GM19438 (cell line): Measurements from ENCODE around the gene TNS1.
"Not testable (repeated sequence)": the region's sequence is repeated elsewhere in the genome, so short reads cannot be mapped to it uniquely, and the experiment has no call there.

ENCODE experiments used
- ATAC-seq: cut with Tn5 transposase; IDR thresholded peaks from one replicate; pipeline ENCODE4 v1.9.1; 2021; ENCODE audit warnings: low read depth; ENCODE audit not compliant: unreplicated experiment

The TNS1 gene

DNA sequence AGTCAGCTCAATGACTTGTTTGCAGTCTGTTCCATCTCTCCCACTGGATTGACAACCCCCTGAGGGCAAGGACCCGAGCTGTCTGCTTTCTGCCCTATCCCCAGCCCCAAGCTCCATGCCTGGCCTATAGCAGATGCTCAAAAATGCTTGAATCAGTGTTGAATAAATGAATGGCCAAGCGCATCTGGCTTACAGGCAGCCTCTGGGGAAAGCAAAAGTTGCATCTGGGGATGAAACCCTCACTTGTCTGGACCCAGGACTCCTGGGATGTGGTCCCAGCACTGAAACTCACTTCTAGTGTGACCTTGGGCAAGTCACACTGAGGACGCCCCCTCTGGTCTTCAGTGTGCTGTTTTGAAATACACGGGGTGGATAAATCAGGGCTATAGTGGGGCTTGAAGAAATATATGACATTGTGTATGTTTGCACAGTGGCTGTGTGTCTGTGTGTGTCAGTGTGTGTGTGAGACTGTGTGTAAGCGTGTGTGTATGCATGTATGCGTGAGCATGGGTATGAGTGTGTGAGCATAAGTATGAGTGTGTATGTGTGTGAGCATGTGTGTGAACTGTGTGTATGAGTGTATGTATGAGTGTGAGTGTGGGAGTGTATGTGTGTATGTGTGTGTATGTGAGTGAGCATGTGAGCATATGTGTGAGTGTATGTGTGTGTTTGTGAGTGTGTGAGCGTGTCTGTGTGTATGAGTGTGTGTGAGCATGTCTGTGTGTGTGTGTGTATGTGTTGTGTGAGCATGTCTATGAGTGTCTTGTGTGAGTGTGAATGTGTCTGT, 27.8 kb upstream of the TNS1 start:
- no peak for ATAC-seq

DNA sequence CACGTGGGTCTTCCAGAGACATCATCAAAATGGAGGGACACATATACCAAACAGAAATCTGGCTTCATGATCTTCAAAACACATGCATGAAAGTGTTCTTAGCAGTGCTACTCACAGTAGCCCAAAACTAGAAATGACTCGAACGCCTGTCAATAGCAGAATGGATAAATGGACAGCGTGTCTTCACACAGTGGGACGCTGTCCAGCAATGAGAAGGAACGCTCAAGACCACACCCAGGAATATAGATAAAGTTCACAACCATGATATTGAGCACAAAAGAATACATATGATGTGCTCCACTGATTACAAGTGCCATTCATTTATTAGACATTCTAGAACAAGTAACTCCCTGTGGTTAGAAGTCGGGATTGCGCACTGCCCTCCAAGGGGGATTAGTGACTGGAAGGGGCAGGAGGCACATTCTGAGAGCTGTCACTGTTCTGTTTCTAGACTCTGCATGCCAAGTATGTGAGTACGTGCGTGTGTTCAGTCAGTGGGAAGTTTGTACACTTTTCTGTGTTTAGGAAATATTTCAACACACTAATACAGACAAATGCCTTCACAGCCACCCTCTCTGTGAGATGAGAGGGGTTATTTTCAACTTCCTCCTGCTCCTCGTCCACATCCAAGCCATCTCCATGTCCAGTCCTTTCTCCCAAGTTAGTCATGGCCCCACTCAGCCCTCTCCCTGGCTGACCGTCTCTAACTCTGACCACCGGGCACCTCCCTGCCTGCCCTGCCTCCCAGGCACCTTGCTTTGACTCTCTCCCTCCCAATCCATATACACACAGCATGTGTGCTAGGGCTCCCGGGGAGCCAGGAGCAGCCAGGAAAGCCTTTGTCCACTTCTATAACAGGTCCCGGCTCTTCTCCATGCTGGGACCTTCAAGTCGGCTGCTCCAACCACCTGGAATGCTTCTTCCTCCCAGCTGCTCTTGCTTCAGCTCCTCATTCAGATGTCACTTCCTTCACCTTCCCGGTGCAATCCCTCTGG, 26.9 kb upstream of the TNS1 start:
- no peak for ATAC-seq

DNA sequence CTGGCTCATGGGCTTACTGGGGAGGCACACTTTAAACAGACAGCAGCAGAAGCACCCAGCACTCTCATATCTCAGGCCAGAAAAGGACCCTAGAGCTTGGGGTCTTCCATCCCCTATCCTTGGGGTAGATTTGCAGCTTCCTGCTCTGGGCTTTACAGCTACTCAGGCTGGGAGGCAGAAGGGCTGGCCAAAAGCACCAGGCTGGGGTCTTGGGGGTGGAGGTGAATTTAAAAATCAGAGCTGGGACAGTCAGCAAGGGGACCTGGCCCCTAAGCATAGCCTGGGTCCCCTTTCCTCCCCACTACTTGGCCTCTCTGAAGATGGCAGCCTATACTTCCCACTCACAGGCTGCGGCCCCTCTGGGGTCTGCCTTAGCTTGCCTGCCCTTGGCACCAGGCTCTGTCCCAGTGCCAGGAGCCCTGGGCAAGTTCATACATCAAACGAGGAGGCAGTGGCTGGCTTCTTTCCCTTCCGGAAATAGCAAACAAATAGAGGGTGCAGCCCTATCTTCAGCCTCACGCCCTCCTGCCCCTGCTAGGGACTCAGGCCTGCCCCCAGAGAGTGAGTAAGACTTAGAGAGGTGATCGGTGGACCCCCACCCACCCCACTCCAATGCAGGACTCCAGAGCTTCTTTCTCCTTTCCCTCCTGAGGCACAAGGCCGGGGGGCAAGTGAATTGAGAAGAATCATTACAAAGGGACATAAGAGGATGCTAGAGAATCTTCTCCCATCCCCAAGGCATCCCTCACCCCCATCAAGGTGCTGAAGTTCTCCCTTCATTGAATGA, 26.0 kb upstream of the TNS1 start:
- no peak for ATAC-seq

DNA sequence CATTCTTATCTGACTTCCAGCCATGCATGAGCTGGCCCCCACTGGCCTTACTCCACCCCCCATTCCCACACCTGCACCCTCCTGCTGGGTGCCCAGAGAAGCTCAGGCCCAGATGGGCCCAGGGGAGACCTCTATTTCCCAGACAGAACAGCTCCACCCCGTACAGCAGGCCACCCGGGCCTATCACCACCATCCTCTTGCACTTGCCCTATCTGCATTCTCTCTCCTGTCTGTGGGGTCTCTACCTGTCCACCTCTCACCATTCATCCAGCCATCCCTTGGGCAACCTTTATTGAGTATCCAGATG, 25.3 kb upstream of the TNS1 start:
- no peak for ATAC-seq

DNA sequence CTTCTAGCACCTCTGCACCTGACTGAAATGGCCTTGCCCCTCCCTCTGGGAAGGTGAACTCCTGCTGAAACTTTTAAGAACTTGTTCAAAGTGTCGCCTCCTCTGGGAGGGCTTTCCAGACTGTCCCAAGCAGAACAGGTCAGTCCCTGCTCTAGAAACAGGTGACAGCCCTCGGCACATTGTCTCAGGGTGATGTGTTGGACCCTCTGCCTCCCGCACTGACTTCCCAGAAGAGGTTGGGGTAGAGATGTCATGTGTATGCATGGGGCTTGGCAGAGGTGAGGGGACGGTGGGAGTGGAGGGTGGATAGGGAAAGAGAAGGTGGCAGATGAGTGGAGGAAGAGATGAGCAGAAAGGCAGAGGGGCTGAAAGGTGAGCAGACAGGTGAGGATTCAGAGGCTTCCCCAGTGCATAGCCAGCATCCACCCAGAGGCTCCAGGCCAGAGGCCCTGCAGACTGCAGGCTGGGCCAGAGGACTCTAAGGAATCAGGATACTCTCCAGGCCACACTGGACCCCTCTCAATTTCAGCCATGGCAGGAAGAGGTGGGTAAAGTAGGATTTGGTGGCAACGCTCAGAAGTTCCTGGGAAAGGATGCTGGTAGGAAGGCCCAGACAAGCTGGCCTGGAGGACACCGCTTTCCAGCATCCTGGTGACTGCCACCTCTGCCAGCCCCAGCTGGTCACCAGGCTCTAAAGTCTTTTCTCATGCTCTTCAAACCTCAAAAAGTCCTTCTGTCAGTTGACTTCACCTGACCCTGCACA, 24.8 kb upstream of the TNS1 start:
- ATAC-seq = no peak

DNA sequence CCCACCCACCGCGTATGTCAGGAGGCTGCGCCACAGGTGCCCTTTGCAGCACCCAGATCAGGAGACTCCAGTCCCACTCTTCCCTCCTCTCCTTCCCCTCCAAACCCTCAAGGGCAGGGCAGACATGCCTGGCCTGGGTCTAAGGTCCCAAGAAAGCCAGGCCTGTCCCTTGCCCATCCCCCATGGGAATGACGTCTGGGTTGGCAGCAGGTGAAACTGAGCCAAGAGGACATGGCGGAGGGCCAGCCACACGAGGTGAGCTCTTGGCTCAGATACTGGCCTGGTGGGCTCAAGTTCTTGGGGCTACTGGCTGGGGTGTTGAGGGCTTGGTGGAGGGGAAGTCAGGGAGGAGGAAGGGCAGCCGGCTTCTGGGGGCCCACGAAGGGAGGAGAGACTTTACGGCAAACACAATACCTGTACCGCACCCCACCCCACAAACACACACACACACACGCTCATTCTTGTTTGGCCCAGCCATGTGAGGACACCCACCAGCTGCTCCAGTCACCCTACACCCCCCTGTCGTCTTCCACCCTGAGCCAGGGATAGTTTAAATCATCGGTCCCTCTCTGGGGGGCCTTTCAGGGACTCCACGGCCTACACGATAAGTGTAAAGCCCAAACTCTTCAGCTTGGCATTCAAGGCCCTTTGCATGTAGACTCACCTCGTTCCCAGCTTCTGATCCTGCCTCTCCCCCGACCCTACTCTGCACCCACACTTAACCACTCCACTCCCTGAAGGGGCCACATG, 24.1 kb upstream of the TNS1 start:
- no peak for ATAC-seq

DNA sequence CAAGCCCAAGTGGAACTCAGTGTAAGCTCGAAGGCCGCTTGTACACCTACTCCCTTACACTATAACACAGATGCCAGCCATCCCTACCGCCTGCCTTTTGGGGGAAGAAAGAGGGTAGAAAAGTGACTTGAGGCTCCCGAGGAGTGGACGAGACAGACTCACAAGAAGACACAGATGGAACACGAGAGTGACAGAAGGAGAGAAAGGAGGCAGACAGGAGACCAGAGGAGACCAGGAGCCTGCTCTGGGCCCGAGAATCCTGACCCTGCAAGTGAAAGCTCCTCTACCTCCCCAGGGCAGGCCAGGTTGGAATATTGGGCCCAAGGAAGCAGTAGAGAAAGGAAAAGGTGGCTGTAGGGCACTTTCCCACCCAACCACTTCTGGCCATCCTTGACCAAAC, 23.4 kb upstream of the TNS1 start:
- no peak for ATAC-seq

DNA sequence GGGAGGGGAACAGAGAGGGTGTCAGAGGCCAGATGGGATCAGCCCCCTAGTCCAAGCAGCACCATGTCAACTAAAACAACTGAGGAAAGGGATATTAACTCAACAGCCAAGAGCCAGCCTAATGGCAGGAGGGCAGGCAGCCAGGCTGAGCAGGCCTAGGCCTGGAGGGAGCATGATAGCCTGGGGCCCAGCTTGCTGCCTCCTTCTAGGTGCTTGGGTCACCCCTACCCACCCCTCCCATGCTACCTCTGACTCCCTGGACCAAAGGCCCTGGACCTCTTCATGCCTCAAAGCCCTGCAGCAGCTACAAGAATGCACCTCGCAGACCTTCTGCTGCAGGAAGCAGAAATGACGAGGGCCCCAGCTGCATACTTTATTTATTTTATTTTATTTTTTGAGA, 22.1 kb upstream of the TNS1 start:
- no peak for ATAC-seq

DNA sequence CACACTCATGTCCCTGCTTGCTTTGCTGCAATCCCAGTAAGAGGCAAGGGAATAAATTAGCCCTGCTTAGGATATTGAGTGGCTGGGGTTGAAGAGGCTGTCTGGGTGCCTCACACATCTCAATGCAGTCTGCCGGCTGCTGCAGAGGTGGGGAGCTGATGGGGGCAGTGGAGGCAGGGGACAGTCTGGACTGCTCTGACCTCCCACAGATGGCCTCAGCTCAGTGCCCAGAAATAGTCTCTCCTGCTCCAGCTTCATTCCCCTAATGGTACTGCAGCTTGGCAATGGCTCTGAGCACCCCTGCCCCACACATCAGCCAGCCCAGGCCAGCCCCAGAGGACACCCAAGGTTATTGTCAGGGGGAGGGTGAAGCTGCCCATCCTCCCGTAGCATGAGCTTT, 21.5 kb upstream of the TNS1 start:
- ATAC-seq = no peak

DNA sequence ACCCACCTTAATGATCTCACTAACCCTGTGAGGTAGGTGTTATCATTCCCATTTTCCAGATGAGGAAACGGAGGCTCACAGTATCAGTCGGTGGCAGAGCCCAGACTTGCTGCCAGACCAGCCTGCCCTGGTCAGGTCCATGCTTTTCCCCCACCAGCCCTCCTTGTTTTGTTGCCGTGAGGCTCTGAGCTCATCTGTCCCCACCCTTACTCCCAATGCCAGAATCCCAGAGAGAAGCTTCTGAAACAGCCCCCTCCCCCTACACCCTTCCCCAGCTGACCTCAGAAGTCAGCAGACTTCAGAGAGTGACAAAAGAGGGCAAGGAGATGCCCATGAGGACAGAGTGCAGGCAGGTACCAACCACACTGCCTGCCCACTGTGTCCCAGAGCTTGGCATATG, 20.8 kb upstream of the TNS1 start:
- ATAC-seq = no peak

DNA sequence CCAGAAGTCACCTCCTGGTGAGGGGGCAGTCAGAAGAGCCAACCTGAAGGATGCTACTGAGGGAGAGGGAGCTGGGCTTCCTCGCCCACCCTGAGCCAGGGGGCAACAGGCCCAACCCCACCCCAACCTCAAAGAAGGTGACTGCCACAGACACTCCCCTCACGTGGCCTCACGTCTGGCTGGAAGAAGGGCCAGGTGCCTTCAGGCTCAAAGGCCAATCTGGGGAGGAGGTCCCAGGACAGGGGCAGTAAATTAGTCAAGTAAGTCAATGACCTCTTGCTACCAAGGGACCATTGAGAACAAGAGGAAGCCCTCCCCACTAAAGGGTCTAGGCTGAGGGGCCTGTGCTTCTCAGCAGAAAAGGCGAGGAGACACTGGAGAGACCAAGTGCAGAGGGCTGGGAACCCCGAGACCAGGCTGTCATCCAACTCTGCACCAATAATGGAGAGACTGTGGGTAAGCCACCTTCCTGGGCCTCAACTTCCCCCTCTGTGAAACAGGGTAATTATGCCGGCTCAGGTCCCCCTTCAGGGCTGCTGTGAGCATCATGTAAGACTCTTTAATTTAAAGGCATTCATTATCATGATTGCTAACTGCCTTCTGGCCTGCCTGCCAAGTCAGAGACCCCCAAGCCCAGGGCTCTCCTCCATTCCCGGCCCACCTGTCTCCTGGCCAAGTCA, 20.2 kb upstream of the TNS1 start:
- ATAC-seq = no peak

DNA sequence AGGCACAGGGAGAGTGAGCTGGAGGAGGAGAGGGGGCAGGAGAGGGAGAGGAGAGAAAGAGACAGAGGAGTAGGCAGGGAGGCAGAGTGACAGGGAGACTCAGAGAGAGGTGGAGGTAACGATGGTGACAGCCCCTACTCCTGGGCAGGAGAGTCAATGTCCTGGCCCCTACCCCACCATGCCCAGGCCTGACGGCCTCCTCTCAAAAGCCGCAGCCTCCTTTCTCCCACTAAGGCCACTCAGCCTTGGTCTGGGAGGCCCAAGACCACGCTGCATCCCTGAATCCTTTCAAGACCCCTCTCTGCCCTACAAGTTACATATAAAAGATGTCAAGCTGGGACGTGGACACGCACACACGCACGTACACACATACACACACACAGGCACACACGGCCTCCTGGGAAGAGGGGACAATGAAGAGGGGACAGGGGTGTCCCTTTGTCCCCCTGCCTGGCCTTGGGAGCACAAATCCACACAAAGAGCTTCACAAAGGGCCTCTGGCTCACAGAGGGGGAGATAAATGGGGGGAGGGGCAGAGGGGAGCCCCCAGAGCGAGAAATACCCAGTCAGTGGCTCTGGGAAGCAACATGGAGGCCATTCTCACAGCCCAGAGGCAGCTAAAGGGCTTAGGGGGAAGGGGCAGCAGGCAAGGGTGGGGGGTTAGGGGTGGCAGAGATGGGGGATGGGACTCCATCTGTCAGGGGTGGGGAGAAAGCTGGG, 19.5 kb upstream of the TNS1 start:
- no peak for ATAC-seq

DNA sequence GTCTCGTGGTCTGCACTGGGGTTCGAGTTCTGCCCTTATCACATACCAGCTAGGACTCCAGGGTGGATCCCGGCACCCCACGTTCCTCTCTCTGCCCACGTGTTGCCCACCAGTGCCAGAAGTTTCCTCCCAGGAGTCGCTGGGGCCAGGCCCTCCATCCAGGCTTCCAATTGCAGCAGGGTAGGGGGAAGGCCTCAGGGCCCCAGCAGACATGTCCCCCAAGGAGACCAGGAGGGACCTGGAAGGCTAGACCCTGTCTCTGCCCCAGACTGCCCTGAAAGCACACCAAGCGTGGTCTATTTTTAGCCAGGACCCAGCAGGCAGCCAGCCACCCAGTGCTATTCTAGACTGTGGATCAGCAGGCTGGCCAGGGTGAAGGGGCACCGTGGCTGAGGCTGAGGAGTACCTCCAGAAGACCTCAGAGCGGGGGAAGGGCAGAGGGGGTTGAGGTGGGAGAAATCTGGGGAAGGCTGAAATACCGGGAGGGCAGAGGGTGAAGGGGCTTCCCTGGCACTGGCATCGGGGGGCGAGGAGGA, 18.8 kb upstream of the TNS1 start:
- ATAC-seq = no peak

DNA sequence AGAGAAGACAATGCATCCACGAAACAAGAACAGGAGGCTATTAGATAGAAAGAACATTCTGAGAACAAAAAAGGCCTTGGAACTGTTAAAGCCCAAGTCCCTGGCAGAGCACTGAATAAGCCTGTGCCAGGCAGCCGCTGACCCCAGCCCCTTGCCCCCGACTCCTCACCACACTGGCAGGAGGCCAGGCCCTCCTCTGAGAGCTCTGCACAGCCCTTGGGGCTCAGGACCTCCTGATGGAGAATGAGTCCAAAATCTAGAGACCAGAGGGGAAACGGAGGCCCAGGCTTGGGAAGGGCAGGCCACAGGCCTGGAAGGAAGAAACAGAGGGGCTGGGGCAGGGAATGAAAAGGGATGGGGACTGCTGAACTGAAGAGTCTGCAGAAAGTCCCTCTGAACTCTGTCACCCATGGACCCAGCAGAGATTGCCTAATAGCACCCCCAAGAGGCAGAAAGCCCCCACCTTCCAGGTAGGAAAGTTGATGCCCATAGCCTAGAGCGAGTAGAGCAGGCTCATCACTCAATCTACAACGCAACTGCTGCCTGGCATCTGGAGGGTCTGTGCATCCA, 18.3 kb upstream of the TNS1 start:
- ATAC-seq = no peak

DNA sequence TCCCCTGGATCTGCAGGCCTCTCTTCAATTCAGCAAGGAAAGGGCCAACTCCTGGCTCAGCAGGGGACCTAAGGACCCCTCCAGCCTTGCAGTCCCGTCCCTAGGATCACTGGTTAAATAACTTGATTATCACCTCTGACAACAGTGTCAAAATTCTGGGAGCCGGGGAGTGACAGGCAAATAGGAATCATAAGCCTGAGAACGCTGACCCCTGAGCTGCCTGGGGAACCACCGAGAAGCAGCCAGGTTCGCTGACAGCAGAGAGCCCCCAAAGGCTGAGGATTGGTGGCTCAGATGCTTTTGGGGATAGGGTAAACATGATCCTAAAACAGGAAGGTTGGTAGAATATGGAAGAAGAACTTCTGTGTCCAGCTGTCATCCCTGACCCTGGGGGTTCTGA, 17.5 kb upstream of the TNS1 start:
- no peak for ATAC-seq

DNA sequence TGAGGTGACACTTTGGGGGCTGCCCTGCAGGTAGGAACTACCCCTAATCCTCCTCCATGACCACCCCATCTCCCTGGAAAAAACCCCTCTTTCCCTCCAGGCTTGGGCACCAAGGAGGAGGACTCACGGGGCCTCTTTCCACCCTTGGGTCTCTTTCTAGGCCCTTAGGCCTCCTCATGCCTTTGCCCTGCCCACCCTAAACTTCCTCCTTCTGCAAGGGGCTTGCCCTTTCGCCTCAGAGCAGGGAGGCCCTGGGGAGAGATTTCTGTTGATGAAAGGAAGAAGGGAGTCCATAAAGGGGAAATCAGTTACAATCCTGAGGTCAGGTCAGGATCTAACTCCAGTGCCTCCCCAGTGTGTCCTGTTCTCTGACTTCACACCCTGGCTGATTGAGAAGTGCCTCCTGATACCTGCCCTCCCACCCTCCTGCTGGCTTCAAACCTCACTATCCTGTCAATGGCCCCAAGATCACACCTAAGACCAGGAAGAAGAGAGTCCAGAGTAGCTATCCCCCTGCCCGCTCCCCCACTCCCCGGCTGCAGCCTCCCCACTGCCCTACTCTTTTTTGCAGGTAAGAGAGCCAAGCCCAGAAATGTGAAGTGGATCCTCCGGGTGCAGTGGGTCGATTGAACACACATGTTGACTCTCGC, 16.7 kb upstream of the TNS1 start:
- ATAC-seq = no peak

DNA sequence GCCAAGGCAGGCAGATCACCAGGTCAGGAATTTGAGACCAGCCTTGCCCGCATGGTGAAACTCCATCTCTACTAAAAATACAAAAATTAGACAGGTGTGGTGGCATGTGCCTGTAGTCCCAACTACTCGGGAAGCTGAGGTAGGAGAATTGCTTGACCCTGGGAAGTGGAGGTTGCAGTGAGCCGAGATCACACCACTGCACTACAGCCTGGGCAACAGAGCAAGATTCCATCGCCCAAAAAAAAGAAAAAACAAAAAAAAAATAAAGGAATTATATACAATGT, 16.0 kb upstream of the TNS1 start:
- not testable (repeated sequence) for ATAC-seq
